VCaP (cell line): ENCODE data around the gene CCDC85B.
A peak's percentile ranks its signal among the peaks of the same experiment; 100 is the strongest.

ENCODE experiments used
- H3K27ac ChIP-seq: fragments of 450-650 bp; 2 replicates; pipeline ENCODE4 v1.5.1; 2017
- TF ChIP-seq, protein P1 (sequence below): fragments of 450-650 bp; conservative IDR thresholded peaks from 2 replicates; pipeline ENCODE4 v1.5.1; 2017; ENCODE audit warnings: mild to moderate bottlenecking, moderate library complexity

The CCDC85B gene

DNA sequence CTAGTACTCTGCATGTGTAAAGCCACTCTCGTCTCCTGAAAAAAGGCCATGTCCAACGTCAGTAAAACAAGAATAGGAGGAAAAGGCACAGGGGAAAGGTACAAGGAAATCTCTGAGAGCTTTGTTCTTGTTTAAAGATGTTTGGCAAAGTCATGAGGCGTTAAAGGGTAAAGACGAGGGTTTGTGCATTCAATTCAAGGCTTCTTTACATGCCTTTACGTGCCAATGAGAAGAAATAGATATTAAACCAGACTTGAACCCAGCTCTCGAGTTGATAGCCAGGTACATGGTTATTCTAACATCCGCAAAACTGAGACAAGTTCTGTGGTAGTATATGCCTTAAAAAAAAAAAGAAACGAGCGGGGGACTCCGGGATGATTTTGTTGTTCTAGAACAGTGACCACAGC lies 31.8 kb upstream of the CCDC85B start:
- TF ChIP-seq, protein P1, sequence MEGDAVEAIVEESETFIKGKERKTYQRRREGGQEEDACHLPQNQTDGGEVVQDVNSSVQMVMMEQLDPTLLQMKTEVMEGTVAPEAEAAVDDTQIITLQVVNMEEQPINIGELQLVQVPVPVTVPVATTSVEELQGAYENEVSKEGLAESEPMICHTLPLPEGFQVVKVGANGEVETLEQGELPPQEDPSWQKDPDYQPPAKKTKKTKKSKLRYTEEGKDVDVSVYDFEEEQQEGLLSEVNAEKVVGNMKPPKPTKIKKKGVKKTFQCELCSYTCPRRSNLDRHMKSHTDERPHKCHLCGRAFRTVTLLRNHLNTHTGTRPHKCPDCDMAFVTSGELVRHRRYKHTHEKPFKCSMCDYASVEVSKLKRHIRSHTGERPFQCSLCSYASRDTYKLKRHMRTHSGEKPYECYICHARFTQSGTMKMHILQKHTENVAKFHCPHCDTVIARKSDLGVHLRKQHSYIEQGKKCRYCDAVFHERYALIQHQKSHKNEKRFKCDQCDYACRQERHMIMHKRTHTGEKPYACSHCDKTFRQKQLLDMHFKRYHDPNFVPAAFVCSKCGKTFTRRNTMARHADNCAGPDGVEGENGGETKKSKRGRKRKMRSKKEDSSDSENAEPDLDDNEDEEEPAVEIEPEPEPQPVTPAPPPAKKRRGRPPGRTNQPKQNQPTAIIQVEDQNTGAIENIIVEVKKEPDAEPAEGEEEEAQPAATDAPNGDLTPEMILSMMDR = no peak
- H3K27ac ChIP-seq = peak overlapping the region; percentile 100

DNA sequence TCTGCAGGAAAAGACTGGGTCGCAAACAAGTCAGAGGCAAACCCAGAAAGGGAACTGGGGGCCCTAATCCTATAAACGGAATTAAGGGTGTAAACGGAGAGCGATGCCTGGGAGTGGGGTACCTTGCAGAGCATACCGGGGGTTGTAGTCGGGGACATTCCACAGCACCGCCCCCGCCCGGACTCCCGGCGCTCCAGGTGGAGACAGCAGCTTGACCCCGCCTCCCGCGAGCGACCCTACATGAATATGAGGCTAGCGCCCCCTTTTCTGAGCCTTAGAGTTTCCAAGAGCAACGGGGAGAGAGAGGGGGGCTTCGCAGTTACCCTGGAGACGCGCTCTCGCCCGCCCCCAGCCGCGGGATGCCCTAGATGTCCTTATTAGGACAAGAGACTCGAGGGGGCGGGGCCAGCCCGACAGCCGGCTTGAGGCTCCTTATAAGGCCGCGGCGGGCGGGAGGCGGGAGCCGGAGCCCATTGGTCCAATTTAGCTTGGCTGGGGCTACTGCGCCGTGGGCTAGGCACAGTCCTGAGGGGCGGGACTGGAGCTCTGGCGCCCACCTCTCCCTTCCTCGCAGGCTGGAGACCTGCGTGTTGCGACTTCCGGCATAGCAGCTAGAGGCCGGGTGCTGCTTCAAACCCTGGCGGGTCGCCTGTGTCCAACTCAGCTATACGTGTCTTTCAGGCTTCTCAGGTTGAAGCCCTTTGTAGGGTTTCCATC lies 31.2 kb upstream of the CCDC85B start:
- TF ChIP-seq, protein P1 = no peak
- H3K27ac ChIP-seq = peak overlapping the region; percentile 100

DNA sequence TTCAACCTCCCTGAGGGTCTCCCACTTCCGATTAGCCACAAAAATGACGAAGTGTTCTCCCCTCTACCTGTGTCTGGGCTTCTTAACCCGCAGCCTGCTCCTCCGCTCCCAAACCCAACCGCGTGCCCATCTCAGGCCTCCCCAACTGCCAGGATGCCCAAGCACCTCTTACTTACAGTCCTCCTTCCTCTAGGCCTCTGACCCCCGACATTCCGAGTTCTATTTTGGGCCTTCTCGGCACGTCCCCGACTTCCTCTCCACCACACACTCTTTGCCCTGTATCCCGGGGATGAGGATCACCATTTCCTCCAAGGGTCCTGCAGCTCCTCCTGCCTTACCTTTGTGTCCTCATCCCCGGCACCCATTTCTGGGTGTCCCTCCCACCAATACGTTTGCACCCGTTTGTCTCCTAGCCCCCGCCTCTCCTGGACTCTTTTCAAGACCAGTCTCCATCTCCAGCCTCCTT lies 30.6 kb upstream of the CCDC85B start:
- H3K27ac ChIP-seq = peak overlapping the region; percentile 100
- TF ChIP-seq, protein P1 = no peak

DNA sequence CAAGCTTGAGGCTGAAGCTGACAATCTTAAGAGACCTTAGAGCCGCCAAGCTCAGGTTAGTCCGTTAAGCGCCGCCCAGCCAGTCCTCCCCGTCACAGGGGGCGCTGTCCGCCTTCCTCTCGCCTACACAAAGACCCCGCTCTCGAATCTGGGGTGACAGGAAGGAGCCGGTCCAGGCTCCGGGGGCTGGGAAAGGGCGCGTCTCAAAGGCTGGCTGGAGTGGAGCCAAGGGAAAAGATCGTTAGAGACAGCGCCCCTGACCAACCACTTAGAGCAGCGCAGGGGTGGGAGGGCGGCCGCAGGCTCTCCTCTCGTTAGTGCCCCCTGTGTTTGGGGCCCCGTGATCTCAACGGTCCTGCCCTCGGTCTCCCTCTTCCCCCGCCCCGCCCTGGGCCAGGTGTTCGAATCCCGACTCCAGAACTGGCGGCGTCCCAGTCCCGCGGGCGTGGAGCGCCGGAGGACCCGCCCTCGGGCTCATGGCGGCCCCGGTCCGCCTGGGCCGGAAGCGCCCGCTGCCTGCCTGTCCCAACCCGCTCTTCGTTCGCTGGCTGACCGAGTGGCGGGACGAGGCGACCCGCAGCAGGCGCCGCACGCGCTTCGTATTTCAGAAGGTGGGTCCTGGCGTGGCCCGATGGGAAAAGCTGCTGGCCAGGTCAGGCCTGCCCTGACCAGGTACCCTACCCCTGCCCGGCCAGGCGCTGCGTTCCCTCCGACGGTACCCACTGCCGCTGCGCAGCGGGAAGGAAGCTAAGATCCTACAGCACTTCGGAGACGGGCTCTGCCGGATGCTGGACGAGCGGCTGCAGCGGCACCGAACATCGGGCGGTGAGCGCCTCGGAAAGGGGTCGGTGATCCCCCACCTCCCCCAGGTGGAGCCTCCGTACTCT lies 30.0 kb upstream of the CCDC85B start, which contains the start of gene MUS81:
Gene MUS81, plus strand, starts transcription at position 156 of the 887 bp plus-strand sequence. Its CDS starts 321 bp downstream, at position 477.
- TF ChIP-seq, protein P1 = peak; percentile 100
- peak within 1 kb of the TSS; percentile 100 for H3K27ac ChIP-seq

DNA sequence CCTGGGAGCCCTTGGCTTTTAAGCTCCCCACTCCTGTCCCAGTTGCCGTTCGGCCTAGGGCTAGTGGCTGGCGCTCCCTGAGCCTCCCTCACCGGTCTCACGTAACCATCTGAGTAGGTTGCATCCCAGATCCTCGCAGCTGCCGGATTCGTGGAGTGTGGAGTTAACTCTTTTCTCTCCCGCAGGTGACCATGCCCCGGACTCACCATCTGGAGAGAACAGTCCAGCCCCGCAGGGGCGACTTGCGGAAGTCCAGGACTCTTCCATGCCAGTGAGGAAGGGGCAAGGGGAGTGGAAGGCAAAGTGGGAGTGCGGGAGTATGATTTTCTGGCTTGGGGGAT lies 29.3 kb upstream of the CCDC85B start:
- TF ChIP-seq, protein P1 = no peak
- peak overlapping the region; percentile 100 for H3K27ac ChIP-seq

DNA sequence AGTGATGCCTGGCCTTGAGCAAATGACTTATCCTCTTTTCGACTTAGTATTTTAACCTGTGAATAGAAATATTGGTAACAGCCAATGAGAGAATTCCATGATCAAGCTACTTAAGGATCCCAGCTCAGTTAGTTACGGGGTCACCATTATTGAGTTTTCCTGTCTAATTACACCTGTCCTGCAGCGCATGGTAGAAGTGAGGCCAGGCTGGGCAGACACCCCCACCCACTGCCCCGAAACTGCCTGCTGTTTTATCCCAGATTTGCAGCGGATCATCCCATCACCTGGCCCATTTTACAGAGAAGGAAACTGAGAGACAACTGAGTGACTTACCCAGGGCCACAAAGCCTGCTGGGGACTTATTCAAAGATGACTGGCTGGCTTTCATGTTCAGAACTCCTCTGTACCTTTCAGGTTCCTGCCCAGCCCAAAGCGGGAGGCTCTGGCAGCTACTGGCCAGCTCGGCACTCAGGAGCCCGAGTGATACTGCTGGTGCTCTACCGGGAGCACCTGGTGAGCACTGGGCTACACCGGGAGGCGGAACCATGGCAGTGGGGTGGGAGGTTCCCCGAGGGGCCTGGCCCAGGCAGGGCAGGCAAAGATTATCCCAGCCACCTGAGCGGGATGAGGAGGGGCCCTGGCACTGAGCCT lies 28.8 kb upstream of the CCDC85B start:
- TF ChIP-seq, protein P1 = no peak
- peak overlapping the region; percentile 100 for H3K27ac ChIP-seq

DNA sequence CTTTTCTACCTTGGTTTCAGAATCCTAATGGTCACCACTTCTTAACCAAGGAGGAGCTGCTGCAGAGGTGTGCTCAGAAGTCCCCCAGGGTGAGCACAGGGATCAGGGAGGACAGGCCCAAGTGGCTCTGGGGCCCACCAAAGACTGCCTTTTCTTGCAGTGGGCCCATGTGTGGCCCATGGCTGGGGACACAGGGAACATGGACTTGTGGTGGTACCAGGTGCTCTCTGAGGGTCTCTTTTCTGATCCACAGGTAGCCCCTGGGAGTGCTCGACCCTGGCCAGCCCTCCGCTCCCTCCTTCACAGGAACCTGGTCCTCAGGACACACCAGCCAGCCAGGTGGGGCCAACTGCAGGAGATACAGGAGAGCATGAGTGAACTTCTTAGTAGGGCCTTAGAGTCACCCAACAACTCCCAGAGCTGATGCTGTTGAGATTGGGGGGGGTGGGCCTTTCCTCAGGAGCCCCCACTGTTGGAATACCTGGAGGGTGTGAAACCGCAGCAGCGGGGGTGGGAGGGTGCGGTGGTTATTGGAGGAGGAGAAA lies 28.2 kb upstream of the CCDC85B start:
- H3K27ac ChIP-seq = peak overlapping the region; percentile 100
- TF ChIP-seq, protein P1 = no peak
